ENCODE results near the gene PALD1. TPM values are rescaled to one million over a fixed set of nuclear protein-coding genes. Genes with fewer than 3 reads are reported as not detected.

Gene PALD1
- total RNA-seq, 1 donor from 2014 or later = 4.1 TPM

DNA sequence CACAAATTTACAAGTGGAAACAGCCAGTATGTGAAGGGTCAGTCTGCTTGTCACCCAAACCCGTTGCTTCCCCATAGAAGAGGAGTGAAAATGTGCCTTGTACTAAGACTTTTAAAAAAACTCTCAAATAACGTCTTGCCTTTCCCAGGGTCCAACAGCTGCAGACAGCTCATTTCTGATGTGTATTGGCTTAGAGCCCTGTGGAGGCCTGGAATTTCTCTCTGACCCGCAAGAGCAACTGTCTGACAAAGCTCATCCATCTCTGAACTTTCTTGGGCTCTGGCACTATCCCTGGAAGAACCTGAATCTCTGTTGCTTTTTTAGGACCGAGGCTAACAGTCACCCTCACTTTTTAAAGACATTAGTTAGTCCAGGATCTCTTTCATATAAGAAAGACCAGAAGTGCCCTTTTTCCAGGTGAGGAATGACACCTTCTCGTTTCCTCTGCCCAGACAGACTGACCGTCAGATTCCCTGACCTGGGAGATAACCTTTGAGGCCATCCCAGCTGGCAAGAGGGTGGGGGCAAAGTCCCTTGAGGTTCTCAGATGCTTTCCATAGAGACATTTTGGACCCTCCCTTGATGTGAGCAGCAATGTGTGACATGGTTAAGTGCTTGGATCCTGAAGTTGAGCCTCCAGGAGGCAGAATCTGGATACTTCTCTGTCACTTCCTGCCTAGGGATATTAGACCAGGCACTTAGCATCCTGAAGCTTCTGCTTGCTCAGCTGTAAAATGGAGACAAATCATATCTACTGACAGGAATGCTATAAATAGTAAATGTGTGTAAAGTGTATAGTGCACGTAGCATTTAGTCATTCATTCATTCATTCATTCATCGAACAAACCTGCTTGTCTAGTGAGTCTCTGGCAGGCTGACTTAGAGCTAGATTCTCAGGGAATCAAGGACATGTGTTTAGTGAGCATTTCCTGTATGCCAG is 32.6 kb upstream of the PALD1 start:
- Mint-ChIP-seq H3K9me3 (ENCODE audit: low read depth) (no peaks in the 10 kb centered on the region), H3K36me3 (ENCODE audit: low read depth) (no peaks in the 10 kb centered on the region), H3K4me3 (ENCODE audit: unreplicated experiment) (no peak overlapping the region), H3K27ac (ENCODE audit: unreplicated experiment) (peak overlapping the region; percentile 57), H3K4me1 (ENCODE audit: low read depth) (peaks cover 26% of the 10 kb centered on the region), H3K27me3 (ENCODE audit: low read depth) (peaks cover 10% of the 10 kb centered on the region)
- peak; percentile 18 for TF ChIP-seq CTCF (IDR thresholded peaks at IDR 0.05)
- DNase-seq (ENCODE audit: low spot score) = no peak

DNA sequence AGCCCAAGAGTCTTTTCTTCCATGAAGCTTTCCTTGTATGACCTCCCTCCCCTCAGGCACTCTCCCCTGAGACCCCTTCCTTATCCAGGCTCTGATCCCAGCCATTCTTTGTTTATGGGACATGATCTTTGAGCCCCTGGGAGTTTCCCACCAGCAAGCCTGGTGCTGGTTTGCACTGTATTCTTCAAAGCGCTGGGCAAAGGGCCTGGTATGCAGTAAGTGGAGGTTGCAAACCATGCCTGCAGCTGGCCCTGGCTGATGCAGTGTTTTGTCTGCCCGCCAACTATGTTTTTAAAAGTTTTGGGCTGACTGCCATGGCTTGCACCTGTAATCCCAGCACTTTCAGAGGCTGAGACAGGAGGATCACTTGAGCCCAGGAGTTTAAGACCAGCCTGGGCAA is 30.3 kb upstream of the PALD1 start:
- Mint-ChIP-seq H3K9me3 (ENCODE audit: low read depth) (no peaks in the 10 kb centered on the region), H3K36me3 (ENCODE audit: low read depth) (no peaks in the 10 kb centered on the region), H3K4me1 (ENCODE audit: low read depth) (peaks cover 28% of the 10 kb centered on the region), H3K4me3 (ENCODE audit: unreplicated experiment) (no peak overlapping the region), H3K27me3 (ENCODE audit: low read depth) (no peaks in the 10 kb centered on the region), H3K27ac (ENCODE audit: unreplicated experiment) (no peak overlapping the region)
- no peak for DNase-seq (ENCODE audit: low spot score)
- TF ChIP-seq CTCF (IDR thresholded peaks at IDR 0.05) = no peak

DNA sequence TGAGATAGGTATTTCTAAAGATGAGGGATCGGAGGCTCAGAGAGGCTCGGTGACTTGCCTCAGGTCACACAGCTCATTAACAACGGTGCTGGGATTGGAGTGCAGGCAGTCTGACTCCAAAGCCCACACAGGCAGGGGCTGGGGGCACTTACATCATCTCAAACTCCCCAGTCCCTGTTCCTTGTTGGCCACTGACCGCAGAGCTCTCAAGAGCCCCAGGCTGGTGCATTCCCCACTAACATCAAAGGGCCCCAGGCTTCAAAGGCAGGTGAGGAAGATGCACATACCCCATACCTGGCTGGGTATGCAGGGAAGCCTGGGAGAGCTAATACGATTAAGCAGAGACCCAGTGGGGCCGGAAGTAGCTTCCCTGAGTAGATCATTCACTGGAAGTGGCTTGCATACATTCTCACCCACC is 23.3 kb upstream of the PALD1 start:
- no peaks in the 10 kb centered on the region for H3K27me3 Mint-ChIP-seq (ENCODE audit: low read depth)
- no peaks in the 10 kb centered on the region for H3K36me3 Mint-ChIP-seq (ENCODE audit: low read depth)
- no peaks in the 10 kb centered on the region for H3K9me3 Mint-ChIP-seq (ENCODE audit: low read depth)
- H3K4me1 Mint-ChIP-seq (ENCODE audit: low read depth) = peaks cover 28% of the 10 kb centered on the region
- H3K4me3 Mint-ChIP-seq (ENCODE audit: unreplicated experiment) = no peak overlapping the region
- H3K27ac Mint-ChIP-seq (ENCODE audit: unreplicated experiment) = no peak overlapping the region
- no peak for TF ChIP-seq CTCF (IDR thresholded peaks at IDR 0.05)
- no peak for DNase-seq (ENCODE audit: low spot score)

DNA sequence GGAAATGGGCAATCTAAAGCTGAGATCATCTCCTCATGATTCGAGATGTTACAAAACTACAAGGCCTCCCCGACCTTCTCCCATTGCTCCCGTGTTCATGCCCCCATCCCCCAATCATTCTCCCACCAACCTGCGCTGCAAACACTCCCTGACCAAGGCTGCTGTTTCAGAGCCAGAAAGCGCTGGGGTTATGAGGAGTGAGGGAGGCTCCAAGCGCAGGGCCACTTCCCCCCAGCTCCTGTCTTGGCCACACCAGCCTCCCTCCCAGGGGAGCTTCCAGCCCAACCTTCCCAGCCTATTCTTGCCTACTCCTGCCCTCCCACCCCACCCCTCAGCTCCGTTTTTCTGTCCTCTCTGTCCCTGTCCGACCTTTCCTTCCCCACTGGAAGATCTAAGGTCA is 22.4 kb upstream of the PALD1 start:
- Mint-ChIP-seq H3K4me1 (ENCODE audit: low read depth) (peaks cover 20% of the 10 kb centered on the region), H3K27ac (ENCODE audit: unreplicated experiment) (no peak overlapping the region), H3K27me3 (ENCODE audit: low read depth) (no peaks in the 10 kb centered on the region), H3K36me3 (ENCODE audit: low read depth) (no peaks in the 10 kb centered on the region), H3K9me3 (ENCODE audit: low read depth) (no peaks in the 10 kb centered on the region), H3K4me3 (ENCODE audit: unreplicated experiment) (no peak overlapping the region)
- TF ChIP-seq CTCF (IDR thresholded peaks at IDR 0.05) = no peak
- DNase-seq (ENCODE audit: low spot score) = no peak

GRCh38 chr10:70457759-70458305 is 20.7 kb upstream of the PALD1 start:
- TF ChIP-seq CTCF (IDR thresholded peaks at IDR 0.05) = no peak
- Mint-ChIP-seq H3K4me3 (ENCODE audit: unreplicated experiment) (no peak overlapping the region), H3K4me1 (ENCODE audit: low read depth) (peaks cover 33% of the 10 kb centered on the region), H3K27ac (ENCODE audit: unreplicated experiment) (peak overlapping the region; percentile 8), H3K36me3 (ENCODE audit: low read depth) (no peaks in the 10 kb centered on the region), H3K27me3 (ENCODE audit: low read depth) (no peaks in the 10 kb centered on the region), H3K9me3 (ENCODE audit: low read depth) (no peaks in the 10 kb centered on the region)
- no peak for DNase-seq (ENCODE audit: low spot score)

All from chondrocyte (in vitro differentiated cells).